Trophoblast cell (in vitro differentiated cells and primary cell): Measurements from ENCODE around the gene RFX1.
"Not testable (repeated sequence)": the region's sequence is repeated elsewhere in the genome, so short reads cannot be mapped to it uniquely, and the experiment has no call there.

Experiments
- DNase-seq, 2 donors: peaks; one replicate each; pipeline ENCODE4 v3.0.0-alpha.2; 2016
- H2AFZ ChIP-seq: 2 replicates; pipeline ENCODE4 v1.6.1; 2013; ENCODE audit warnings: low read length, moderate library complexity, mild to moderate bottlenecking; ENCODE audit not compliant: insufficient read depth, poor library complexity
- H2AK5ac ChIP-seq: 2 replicates; pipeline ENCODE4 v1.6.1; 2013; ENCODE audit warnings: mild to moderate bottlenecking, low read length
- H2BK120ac ChIP-seq: 2 replicates; pipeline ENCODE4 v1.6.1; 2013; ENCODE audit warnings: low read length, mild to moderate bottlenecking, moderate library complexity; ENCODE audit not compliant: insufficient read depth, poor library complexity
- H2BK12ac ChIP-seq: 2 replicates; pipeline ENCODE4 v1.6.1; 2013; ENCODE audit warnings: mild to moderate bottlenecking, low read length, moderate library complexity
- H2BK5ac ChIP-seq: 2 replicates; pipeline ENCODE4 v1.6.1; 2013; ENCODE audit warnings: low read length, low read depth, moderate library complexity, mild to moderate bottlenecking; ENCODE audit not compliant: poor library complexity
- H3K14ac ChIP-seq: 2 replicates; pipeline ENCODE4 v1.6.1; 2013; ENCODE audit warnings: mild to moderate bottlenecking, low read length
- H3K18ac ChIP-seq: 2 replicates; pipeline ENCODE4 v1.6.1; 2013; ENCODE audit warnings: mild to moderate bottlenecking, low read length
- H3K23ac ChIP-seq: 2 replicates; pipeline ENCODE4 v1.6.1; 2013; ENCODE audit warnings: low read length
- H3K27ac ChIP-seq: 2 replicates; pipeline ENCODE4 v1.5.1; 2013; ENCODE audit warnings: low read depth, mild to moderate bottlenecking, inconsistent platforms, low read length, moderate library complexity
- H3K27me3 ChIP-seq: 2 replicates; pipeline ENCODE4 v1.6.1; 2013; ENCODE audit warnings: inconsistent platforms, mild to moderate bottlenecking, low read length, moderate library complexity; ENCODE audit not compliant: insufficient read depth
- H3K36me3 ChIP-seq, 2 experiments: 1 replicate in 1 of 2; 2 replicates in 1 of 2; pipeline ENCODE4 v1.6.1; 2013; ENCODE audit warnings: low read length in 2 of 2, mild to moderate bottlenecking in 2 of 2, moderate library complexity in 1 of 2; ENCODE audit not compliant: insufficient read depth in 2 of 2, control insufficient read depth in 1 of 2
- H3K4ac ChIP-seq: 2 replicates; pipeline ENCODE4 v1.6.1; 2013; ENCODE audit warnings: low read depth, mild to moderate bottlenecking, low read length, moderate library complexity
- H3K4me1 ChIP-seq, 2 experiments: 1 replicate in 1 of 2; 2 replicates in 1 of 2; pipeline ENCODE4 v1.6.1; 2013; ENCODE audit warnings: low read length in 2 of 2, mild to moderate bottlenecking in 2 of 2, moderate library complexity in 1 of 2; ENCODE audit not compliant: insufficient read depth in 2 of 2, control insufficient read depth in 1 of 2
- H3K4me2 ChIP-seq: 2 replicates; pipeline ENCODE4 v1.6.1; 2013; ENCODE audit warnings: inconsistent platforms, mild to moderate bottlenecking, low read length, moderate library complexity
- H3K4me3 ChIP-seq: 2 replicates; pipeline ENCODE4 v1.5.1; 2013; ENCODE audit warnings: mild to moderate bottlenecking, low read depth, low read length, inconsistent platforms
- H3K79me1 ChIP-seq: one replicate; pipeline ENCODE4 v1.6.1; 2013; ENCODE audit warnings: low read length
- H3K79me2 ChIP-seq: 2 replicates; pipeline ENCODE4 v1.6.1; 2013; ENCODE audit warnings: low read length, mild to moderate bottlenecking; ENCODE audit not compliant: control insufficient read depth, insufficient read depth, poor library complexity
- H3K9ac ChIP-seq: 2 replicates; pipeline ENCODE4 v1.6.1; 2013; ENCODE audit warnings: mild to moderate bottlenecking, low read length
- H3K9me3 ChIP-seq: 2 replicates; pipeline ENCODE4 v1.6.1; 2013; ENCODE audit warnings: low read depth, mild to moderate bottlenecking, control low read depth, inconsistent platforms, low read length; ENCODE audit not compliant: insufficient read depth
- H4K12ac ChIP-seq: 2 replicates; pipeline ENCODE4 v1.6.1; 2013; ENCODE audit warnings: low read depth, mild to moderate bottlenecking, low read length, moderate library complexity
- H4K8ac ChIP-seq: 2 replicates; pipeline ENCODE4 v1.6.1; 2013; ENCODE audit warnings: low read depth, mild to moderate bottlenecking, low read length, moderate library complexity
- H4K91ac ChIP-seq: one replicate; pipeline ENCODE4 v1.6.1; 2013; ENCODE audit warnings: low read depth, mild to moderate bottlenecking, low read length, moderate library complexity
- WGBS: extraction: QIAGEN DNeasy Blood & Tissue Kit; methylation state at CpG from one replicate; pipeline ENCODE4 v1.1.7; 2013; ENCODE audit warnings: missing lambda C conversion rate; ENCODE audit not compliant: insufficient read length, insufficient coverage; ENCODE audit errors: extremely low coverage; 5-methylcytosine and 5-hydroxymethylcytosine counted together

Gene RFX1

DNA sequence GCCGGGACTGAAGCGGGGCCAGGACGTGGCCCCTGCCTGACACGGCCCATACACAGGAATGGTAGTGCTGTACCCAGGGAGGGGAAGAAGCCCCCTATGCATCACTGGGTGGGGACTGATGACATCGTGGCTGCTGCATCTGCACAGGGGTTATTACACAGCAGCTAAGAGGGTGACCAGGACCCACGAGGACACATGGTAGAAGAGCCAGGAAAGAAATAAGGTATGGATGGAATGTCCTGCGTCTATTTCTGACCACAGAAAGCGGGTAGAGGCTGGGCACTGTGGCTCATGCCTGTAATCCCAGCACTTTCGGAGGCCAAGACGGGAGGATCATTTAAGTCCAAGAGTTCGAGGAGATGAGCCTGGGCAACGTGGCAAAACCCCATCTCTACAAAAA lies 29.7 kb downstream of the RFX1 start:
- no CpG with 5 or more reads among the region's 12 CpGs for WGBS

DNA sequence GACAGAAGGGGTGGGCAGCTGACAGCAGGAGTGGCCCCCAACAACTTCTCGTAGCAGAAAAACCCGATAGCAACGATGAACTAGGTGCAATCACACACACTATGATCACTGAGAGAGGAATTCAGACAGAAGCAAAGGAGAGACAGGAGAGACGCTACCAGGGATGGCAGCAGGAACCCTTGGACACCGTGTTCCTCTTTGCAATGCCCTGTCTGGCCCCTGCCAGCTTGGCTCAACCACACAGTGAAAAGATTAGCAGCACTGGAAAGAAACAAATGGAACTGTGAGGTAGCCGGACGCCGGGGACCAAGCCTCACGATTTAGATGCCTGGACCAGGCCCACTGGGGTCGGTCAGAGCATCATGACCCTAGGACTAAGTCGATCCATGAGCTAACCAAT lies 30.2 kb downstream of the RFX1 start:
- Histone ChIP-seq H2BK120ac (no peak overlapping the region), H2AFZ (no peak overlapping the region), H3K4me2 (no peak overlapping the region), H2BK12ac (no peak overlapping the region), H3K23ac (no peak overlapping the region), H4K91ac (no peak overlapping the region), H2BK5ac (no peak overlapping the region), H2AK5ac (no peak overlapping the region), H3K27me3 (no peaks in the 10 kb centered on the region), H3K27ac (no peak overlapping the region), H3K79me1 (peaks cover 4% of the 10 kb centered on the region), H4K8ac (no peak overlapping the region), H3K4me1 (peaks cover 13 to 21% of the 10 kb centered on the region in 2 experiments), H3K14ac (no peak overlapping the region), H3K4ac (no peak overlapping the region), H4K12ac (no peak overlapping the region), H3K9me3 (peaks cover under 1% of the 10 kb centered on the region), H3K18ac (no peak overlapping the region), H3K36me3 (peaks cover 29 to 33% of the 10 kb centered on the region in 2 experiments), H3K79me2 (peaks cover 2% of the 10 kb centered on the region), H3K4me3 (no peak overlapping the region), H3K9ac (no peak overlapping the region)
- DNase-seq: no peak
- WGBS: no CpG with 5 or more reads among the region's 11 CpGs

More for the DNA sequence above, 29.7 kb downstream of the RFX1 start:
- H3K18ac ChIP-seq: no peak overlapping the region
- H3K27ac ChIP-seq: no peak overlapping the region
- H3K9ac ChIP-seq: no peak overlapping the region
- no peak overlapping the region for H2BK120ac ChIP-seq
- no peak overlapping the region for H2BK5ac ChIP-seq
- no peak overlapping the region for H4K8ac ChIP-seq
- H3K4ac ChIP-seq: no peak overlapping the region
- H3K4me2 ChIP-seq: no peak overlapping the region
- peaks cover 2% of the 10 kb centered on the region for H3K9me3 ChIP-seq
- no peak overlapping the region for H3K23ac ChIP-seq
- H3K4me3 ChIP-seq: no peak overlapping the region
- no peak overlapping the region for H2AFZ ChIP-seq
- no peak overlapping the region for H3K14ac ChIP-seq
- no peak for DNase-seq
- no peaks in the 10 kb centered on the region for H3K27me3 ChIP-seq
- peaks cover 4% of the 10 kb centered on the region for H3K79me1 ChIP-seq
- peaks cover 26 to 33% of the 10 kb centered on the region in 2 experiments for H3K36me3 ChIP-seq
- H3K79me2 ChIP-seq: peaks cover 2% of the 10 kb centered on the region
- no peak overlapping the region for H2AK5ac ChIP-seq
- no peak overlapping the region for H4K12ac ChIP-seq
- peaks cover 13 to 24% of the 10 kb centered on the region in 2 experiments for H3K4me1 ChIP-seq
- no peak overlapping the region for H4K91ac ChIP-seq
- no peak overlapping the region for H2BK12ac ChIP-seq

DNA sequence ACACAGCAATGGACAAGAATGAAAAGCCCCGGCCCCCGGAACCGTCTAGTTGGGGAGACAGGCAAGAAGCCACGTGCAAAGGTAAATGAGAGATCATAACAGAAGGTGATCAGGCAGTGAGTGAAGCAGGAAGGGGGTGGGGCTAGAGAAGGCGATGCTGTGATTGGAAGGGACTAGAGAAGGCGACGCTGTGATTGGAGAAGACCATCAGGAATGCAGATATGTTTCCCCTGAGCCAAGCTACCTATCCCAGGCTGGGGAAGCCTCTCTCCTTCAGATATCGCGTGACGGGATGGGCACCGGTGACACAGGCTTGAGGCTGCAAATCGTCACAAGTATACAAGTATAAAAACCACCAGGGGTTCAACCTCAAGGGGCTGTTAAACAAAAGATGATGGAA lies 32.0 kb downstream of the RFX1 start:
- Histone ChIP-seq H2AK5ac (no peak overlapping the region), H3K4me1 (peaks cover 6 to 12% of the 10 kb centered on the region in 2 experiments), H2BK120ac (no peak overlapping the region), H3K27me3 (no peaks in the 10 kb centered on the region), H3K27ac (no peak overlapping the region), H3K79me1 (peaks cover 4% of the 10 kb centered on the region), H3K36me3 (peaks cover 39 to 40% of the 10 kb centered on the region in 2 experiments), H3K18ac (no peak overlapping the region), H3K23ac (no peak overlapping the region), H4K8ac (no peak overlapping the region), H2BK12ac (no peak overlapping the region), H2BK5ac (no peak overlapping the region), H3K9me3 (no peaks in the 10 kb centered on the region), H4K12ac (no peak overlapping the region), H3K79me2 (peaks cover 2% of the 10 kb centered on the region), H4K91ac (no peak overlapping the region), H3K9ac (no peak overlapping the region), H3K4me3 (no peak overlapping the region), H3K4ac (no peak overlapping the region), H2AFZ (no peak overlapping the region), H3K14ac (no peak overlapping the region), H3K4me2 (peak overlapping the region; percentile 15)
- DNase-seq: peak; percentile 27 to 50
- WGBS: no CpG with 5 or more reads among the region's 12 CpGs

DNA sequence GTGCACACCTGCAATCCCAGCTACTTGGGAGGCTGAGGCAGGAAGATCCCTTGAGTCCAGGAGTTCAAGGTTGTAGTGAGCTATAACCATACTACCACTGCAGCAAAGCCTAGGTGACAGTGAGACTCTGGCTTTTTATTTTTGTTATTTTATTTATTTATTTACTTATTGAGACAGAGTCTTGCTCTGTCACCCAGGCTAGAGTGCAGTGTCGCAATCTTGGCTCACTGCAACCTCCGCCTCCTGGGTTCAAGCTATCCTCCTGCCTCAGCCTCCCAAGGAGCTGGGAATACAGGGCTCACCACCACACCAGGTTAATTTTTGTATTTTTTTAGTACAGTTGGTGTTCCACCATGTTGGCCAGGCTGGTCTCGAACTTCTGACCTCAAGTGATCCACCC lies 32.6 kb downstream of the RFX1 start:
- peaks cover 45 to 46% of the 10 kb centered on the region in 2 experiments for H3K36me3 ChIP-seq
- H2BK120ac ChIP-seq, H4K91ac ChIP-seq, H3K27me3 ChIP-seq, H3K9me3 ChIP-seq, H2BK5ac ChIP-seq, H2AFZ ChIP-seq, H2AK5ac ChIP-seq, H3K4me2 ChIP-seq, H3K23ac ChIP-seq, H2BK12ac ChIP-seq, H3K4me3 ChIP-seq, H3K4me1 ChIP-seq, DNase-seq, H3K14ac ChIP-seq, H3K79me1 ChIP-seq, H3K27ac ChIP-seq, H3K4ac ChIP-seq, H3K9ac ChIP-seq, H3K18ac ChIP-seq, H4K12ac ChIP-seq, H3K79me2 ChIP-seq, H4K8ac ChIP-seq: not testable (repeated sequence)
- no CpG with 5 or more reads among the region's 3 CpGs for WGBS
